ENCODE results near the gene ELP1.
"Not testable (repeated sequence)": the region's sequence is repeated elsewhere in the genome, so short reads cannot be mapped to it uniquely, and the experiment has no call there.

- not testable (repeated sequence) for TF ChIP-seq POLR2A, CTCF (IDR thresholded peaks at IDR 0.05)
Measured at GRCh38 chr9:108886594-108887271, 47.2 kb downstream of the ELP1 start.
